DMS 273 treated with DMSO at 0.1 percent for 48 hours (cell line): ENCODE results near the gene FHL5.
"Not testable (repeated sequence)": the region's sequence is repeated elsewhere in the genome, so short reads cannot be mapped to it uniquely, and the experiment has no call there.

Experiments
- DNase-seq: peaks from one replicate; lab custom pipeline; 2025; lab: John Stamatoyannopoulos, UW

Gene FHL5

GRCh38 chr6:96610019-96610418 is 47.1 kb downstream of the FHL5 start:
- DNase-seq, result no peak

DNA sequence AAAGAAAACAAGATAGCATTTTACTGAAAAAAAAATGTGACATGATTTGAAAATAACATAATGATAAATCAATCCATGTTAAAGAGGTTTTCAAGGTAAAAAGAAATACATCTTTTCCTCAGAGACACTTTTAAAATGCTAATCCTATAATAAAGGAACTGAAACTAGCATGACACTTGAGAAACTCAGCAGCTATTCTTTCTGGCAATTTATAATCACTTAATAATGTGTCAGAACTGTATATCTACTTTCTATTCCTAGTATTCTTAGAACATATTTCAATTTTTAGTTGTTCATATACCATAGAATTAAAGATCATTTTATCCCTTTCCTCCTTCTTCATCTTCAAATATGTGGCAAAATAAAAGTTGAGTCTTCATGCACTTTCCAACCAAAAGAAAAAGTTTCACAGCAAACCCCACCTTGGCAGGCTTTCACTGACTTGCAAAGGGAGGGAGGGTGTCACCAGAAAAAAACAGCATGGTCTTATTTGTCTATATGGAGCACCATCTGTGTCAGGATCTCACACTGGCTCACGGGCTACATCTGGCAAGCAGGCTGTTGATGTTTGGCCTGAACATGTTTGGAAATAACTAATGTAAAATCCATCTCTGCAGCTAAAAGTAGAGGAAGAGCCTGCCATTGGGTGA is 48.5 kb downstream of the FHL5 start:
- peak; percentile 98 for DNase-seq

DNA sequence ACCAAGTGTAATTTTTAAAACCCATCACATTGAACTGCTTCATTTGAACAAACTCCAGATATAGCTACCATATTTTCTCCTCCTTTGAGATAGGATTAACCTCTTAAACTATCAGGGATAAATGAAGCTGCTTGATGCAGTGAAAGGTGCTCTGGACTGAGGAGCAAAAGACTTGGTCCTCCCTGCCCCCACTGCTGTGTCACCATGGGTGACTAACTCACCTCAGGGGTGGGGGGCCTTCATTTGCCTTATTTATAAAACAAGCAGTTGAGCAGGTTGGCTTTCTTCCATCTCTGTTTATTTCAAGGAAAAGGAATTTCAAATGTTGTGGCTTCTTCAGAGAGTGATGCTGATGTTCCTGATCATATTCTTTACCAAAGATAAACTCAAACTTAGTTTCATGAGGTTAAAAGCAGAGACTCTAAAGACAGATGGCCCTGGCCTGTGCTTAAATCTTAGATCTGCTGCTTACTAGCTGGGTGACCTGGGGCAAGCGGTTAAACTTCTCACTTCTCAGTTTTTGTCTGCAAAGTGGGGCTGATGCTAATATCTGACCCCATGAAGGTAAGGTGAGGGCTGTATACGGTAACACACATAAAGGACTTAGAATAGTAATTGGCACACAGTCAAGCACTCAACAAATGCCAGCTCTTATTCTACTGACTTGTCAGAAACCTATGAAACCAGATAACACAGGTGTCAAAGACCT is 50.5 kb downstream of the FHL5 start:
- peak; percentile 75 for DNase-seq

DNA sequence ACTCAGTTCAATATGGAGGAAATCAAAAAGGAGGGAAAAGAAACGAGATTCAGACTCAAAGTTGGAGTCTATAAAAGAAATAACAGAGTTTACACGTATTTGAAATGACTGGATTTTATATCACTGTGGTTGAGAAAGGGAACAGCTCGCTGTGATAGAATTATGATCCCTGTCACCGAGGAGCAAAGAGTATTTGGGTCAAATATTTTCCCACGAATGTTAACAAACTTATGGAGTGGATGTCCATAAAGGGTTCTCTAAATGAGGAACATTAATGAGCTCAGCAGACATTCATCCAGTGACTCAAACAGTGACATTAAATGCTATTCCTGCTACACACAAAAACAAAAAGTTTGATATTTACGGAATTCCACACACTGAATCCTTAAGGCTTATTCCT is 57.9 kb downstream of the FHL5 start:
- DNase-seq, result no peak

DNA sequence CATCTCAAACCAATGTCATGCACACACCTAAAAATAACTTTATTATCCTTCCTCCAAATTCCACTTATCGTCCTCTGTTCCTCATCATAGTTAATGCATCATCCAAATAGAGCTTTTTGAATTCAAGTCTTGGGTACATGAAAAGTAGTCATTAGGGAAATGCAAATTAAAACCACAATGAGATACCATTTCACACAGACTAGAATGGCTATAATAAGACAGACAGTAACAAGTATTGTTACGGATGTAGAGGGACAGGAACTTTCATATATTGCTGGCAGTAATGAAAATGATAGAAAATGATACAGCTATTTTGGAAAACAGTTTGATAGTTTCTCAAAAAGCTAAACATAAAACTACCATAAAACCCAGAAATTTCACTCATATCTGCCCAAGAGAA is 59.1 kb downstream of the FHL5 start:
- DNase-seq, result no peak

DNA sequence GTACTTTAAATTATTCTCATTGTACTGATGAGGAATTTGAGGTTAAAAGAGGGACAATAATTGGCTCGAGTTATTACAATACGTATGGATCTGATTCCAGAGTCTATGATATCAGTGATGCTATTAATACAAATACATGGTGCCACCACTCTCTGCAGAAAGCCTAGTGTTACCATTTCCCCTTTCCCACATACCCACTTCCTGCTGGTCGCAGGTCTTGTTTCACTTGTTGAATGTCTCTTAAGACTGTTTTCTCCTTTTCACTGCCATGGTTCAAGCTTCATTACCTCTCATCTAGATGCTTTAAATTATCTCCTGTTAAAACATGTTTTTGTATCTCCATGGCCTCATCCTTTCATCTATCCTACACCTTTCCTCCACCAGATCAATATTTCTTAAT is 62.0 kb downstream of the FHL5 start:
- no peak for DNase-seq

- DNase-seq, result peak; percentile 80
Observed at GRCh38 chr6:96626759-96627364, 63.9 kb downstream of the FHL5 start.

DNA sequence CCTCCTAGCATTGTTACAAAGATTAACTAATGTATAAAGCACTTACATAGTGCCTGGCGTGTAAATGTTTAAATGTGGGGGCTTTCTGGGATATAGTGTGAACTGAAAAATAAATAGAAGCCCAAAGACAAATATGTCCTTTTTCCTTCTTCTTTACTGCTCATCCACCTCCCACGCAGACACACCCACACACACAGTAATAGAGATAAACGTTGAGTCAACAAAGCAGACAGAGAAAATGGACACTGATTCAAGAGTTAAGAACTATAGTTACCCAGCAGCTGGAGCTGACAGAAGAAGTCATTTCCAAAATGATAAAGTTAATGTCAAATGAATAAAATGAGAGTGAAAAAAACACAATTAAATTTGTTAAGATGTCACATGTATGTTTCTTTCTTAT is 68.3 kb downstream of the FHL5 start:
- DNase-seq, result no peak

DNA sequence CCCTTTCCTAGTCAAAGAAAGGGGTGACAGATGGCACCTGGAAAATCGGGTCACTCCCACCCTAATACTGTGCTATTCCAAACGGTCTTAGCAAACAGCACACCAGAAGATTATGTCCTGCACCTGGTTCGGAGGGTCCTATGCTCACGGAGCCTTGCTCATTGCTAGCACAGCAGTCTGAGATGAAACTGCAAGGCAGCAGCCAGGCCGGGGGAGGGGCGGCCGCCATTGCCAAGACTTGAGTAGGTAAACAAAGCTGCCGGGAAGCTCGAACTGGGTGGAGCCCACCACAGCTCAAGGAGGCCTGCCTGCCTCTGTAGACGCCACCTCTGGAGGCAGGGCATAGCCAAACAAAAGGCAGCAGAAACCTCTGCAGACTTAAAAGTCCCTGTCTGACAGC is 75.1 kb downstream of the FHL5 start:
- DNase-seq, result not testable (repeated sequence)

DNA sequence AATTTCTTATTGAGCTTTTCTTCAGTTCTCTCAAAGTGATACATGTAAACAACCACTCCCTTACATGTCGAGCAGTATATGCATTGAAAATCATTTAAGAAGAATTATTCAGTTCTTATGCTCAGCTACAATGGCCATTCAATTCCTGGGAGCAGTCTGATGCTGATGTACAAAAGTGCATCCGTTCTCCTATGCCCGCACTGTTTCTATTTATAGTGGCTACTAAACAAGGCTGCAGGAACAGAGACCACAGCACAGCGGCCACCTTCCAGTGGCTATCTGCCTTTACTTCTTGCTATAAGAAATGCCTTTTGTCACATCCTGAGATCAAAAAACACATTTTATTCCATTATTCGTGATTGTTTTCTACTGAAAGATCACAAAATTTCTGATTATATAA is 82.2 kb downstream of the FHL5 start:
- no peak for DNase-seq

- no peak for DNase-seq
Observed at GRCh38 chr6:96649926-96650325, 87.0 kb downstream of the FHL5 start.

DNA sequence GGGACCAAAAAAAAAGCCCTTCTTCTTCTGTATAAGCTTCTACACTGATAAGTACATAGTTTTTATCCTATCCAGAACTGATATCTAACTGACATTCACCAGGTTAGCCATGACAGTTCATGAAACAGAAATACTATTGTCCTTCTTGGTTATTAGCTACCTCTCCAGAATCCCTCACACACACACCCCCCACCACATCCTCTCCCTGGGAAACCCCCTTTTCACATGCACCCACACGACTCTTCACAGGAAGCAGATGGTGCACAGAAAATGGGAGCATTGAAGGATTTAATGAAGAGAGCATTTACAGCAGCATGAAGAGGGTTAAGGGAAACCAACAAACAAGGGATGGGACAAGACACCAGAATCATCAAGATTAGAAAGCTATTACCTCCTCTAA is 88.9 kb downstream of the FHL5 start:
- no peak for DNase-seq

DNA sequence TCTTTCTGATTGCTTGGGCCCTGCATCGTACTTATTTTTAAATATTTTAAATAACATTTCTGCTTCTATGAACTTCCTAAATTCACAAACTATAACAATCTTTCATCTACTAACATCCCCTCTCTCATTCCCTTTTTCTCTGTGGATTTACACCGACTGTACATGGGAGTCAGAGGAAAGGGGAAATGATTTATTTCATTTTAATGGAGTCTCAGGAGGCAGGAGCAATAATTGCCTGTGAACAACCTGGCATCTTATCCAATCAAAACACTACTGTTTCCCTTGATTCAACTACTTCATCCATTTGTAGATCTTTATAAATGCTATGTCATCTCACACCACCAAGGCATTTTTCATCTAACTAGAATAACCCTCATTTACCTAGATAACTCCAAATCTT is 89.6 kb downstream of the FHL5 start:
- DNase-seq, result no peak

DNA sequence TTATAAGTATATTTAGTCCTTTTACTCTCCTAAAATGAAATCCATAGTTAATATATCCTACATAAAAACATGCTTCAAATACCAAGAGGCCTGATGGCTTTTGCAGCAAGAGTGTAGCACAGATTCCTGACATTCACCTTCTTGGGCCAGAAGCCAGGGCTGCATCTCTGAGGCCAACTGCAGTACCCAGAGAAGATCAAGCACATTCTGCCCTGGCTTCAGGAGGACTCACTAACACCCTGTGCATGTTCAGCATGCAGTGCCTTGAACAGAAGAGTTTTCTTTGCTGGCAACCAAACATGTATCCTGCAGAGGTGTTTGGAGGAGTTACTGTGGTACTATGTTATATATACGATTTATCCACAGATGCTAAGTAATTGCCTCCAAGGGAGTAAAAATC is 90.3 kb downstream of the FHL5 start:
- DNase-seq, result no peak

DNA sequence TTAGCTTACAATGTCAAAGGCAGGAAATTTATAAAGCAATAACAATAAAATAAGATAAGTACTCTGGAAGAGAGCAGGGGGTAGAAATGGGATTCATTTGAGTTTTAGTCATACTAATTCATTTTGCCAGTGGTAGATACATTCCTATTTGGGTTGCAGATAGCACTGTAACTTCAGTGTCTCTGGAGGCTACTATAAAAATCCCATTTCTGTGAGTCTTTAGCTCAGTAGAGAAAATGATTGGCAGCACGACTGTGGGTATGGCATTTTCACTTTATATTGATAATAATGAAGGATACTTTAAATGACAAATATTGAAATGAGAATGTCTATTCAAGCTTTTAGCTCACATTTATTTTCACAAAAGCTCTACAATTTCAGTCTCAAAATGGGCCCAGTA is 93.6 kb downstream of the FHL5 start:
- DNase-seq, result no peak

DNA sequence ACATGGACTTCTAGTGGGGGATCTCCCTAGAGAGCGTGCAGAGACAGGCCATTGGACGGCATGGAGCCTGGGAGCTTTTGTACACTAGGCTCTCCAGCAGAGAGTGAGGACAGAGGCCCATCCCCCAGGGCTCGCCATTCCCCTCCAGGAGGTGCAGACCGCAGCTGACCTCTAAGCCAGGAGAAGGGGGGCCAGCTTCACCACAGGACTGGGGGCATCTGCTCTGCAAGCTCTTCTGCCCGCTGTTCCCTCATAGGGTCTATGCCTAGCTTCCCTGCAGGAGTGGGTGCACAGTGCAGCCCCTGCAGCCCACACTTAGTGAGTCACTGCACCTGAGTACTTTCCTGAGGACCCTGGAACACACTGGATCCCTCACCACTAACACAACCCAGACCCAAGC is 94.4 kb downstream of the FHL5 start:
- DNase-seq, result no peak

- DNase-seq, result no peak
Observed at GRCh38 chr6:96659084-96659845, 96.3 kb downstream of the FHL5 start.
